Kidney (tissue), 14 donors: ENCODE results near the gene FGF5. TPM values are rescaled to one million over a fixed set of nuclear protein-coding genes. Genes with fewer than 3 reads are reported as not detected.

Experiments
- DNase-seq, 5 donors: peaks; one replicate each; pipeline ENCODE4 v3.0.0-alpha.2; 2013 to 2020
- FAIRE-seq: peaks from 2 replicates; lab custom pipeline; 2012; peaks lifted over from hg19 to GRCh38; lab: Jason Lieb, UNC
- H3K27ac ChIP-seq, 2 donors: one replicate each; pipeline ENCODE4 v1.7.0; 2013; ENCODE audit warnings: low read depth in 2 of 2, low read length in 2 of 2, inconsistent platforms in 1 of 2
- H3K27me3 ChIP-seq: one replicate; pipeline ENCODE4 v1.7.1; 2013; ENCODE audit warnings: low read length, inconsistent platforms; ENCODE audit not compliant: control insufficient read depth, insufficient read depth
- H3K36me3 ChIP-seq, 3 donors: one replicate each; pipeline versions ENCODE4 v1.7.0 to v1.7.1; 2013; ENCODE audit warnings: low read length in 3 of 3, control low read depth in 1 of 3, inconsistent platforms in 1 of 3; ENCODE audit not compliant: insufficient read depth in 3 of 3, control insufficient read depth in 2 of 3
- H3K4me1 ChIP-seq, 3 donors: one replicate each; pipeline versions ENCODE4 v1.7.0 to v1.7.1; 2013; ENCODE audit warnings: low read length in 3 of 3, inconsistent platforms in 1 of 3, low read depth in 1 of 3; ENCODE audit not compliant: control insufficient read depth in 2 of 3, insufficient read depth in 2 of 3
- H3K4me3 ChIP-seq, 3 donors: one replicate each; pipeline versions ENCODE4 v1.7.0 to v1.8.1; 2013; ENCODE audit warnings: low read length in 3 of 3, control low read depth in 1 of 3, inconsistent platforms in 1 of 3
- H3K9ac ChIP-seq, 3 donors: one replicate each; pipeline versions ENCODE4 v1.7.0 to v1.7.1; 2013; ENCODE audit warnings: low read length in 3 of 3, control low read depth in 1 of 3, inconsistent platforms in 1 of 3
- H3K9me3 ChIP-seq, 3 donors: one replicate each; pipeline versions ENCODE4 v1.7.0 to v1.7.1; 2013; ENCODE audit warnings: low read length in 3 of 3, control low read depth in 1 of 3, inconsistent platforms in 1 of 3; ENCODE audit not compliant: control insufficient read depth in 2 of 3, insufficient read depth in 1 of 3
- intact Hi-C: fragments of 100-400 bp; cut with DNase I; formaldehyde crosslinking; loops from one replicate; pipeline ENCODE4 v1.11.1; 2022
- polyA plus RNA-seq: library from polyadenylated mRNA; stranded (reverse); fragments of 350-450 nt; fragmentation: Illumina TruSeq; extraction: RNeasy Lipid Tissue Mini Kit (QIAGEN cat#74804); gene quantifications from one replicate; pipeline ENCODE4 v1.2.3, GENCODE V29; 2014; ENCODE audit warnings: low read depth, low replicate concordance; ENCODE audit not compliant: insufficient read depth
- total RNA-seq: library from RNA; stranded (reverse); fragmentation: NEBNext Ultra II Directional; extraction: Animal tissue kit (Norgen Biotek cat#: 25700); gene quantifications from one replicate; pipeline ENCODE4 v1.2.1, GENCODE V29; 2021
- TF ChIP-seq, protein P1 (sequence below): IDR thresholded peaks from 3 replicates; pipeline ENCODE4 v1.5.1; 2012; ENCODE audit warnings: mild to moderate bottlenecking, moderate library complexity, borderline replicate concordance; ENCODE audit not compliant: insufficient read depth; ENCODE audit errors: extremely low read depth
- donor health status: control.
- donor health status: control.
- donor health status: control.
- donor health status: control.
- donor health status: control.
- donor health status: DM: yes; HTN: yes; CAD: no.
- donor health status: Normal renal cell carcinoma (clear cell type).

The FGF5 gene
- total and polyA plus RNA-seq, 2 donors from 2014 or later, result 0.09 to 0.13 TPM

DNA sequence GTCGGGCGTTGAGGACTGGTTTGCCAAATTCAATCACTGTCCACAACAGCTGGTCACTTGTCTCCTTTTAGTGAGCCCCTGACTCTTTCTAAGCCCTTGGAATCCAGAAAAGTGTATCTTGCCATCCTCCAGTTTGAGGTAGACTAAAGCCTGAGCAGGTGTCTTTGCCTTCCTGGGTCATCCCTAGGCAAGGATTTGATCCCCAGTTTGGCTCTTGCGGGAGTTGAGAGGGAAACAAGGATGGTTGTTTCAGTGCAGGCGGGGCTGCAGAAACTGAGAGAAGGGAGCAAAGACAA, 2.2 kb upstream of the FGF5 start:
- H3K27me3 ChIP-seq, result peaks cover 50% of the 10 kb centered on the region
- H3K36me3 ChIP-seq, result no peaks in the 10 kb centered on the region
- H3K4me1 ChIP-seq, result peaks cover 0 to 9% (median 0%) of the 10 kb centered on the region in 3 donors
- FAIRE-seq (no peak), DNase-seq (no peak)
- intact Hi-C loops, result no loop called here
- no peak overlapping the region for H3K4me3 ChIP-seq
- no peak overlapping the region for H3K9ac ChIP-seq
- TF ChIP-seq, protein P1, sequence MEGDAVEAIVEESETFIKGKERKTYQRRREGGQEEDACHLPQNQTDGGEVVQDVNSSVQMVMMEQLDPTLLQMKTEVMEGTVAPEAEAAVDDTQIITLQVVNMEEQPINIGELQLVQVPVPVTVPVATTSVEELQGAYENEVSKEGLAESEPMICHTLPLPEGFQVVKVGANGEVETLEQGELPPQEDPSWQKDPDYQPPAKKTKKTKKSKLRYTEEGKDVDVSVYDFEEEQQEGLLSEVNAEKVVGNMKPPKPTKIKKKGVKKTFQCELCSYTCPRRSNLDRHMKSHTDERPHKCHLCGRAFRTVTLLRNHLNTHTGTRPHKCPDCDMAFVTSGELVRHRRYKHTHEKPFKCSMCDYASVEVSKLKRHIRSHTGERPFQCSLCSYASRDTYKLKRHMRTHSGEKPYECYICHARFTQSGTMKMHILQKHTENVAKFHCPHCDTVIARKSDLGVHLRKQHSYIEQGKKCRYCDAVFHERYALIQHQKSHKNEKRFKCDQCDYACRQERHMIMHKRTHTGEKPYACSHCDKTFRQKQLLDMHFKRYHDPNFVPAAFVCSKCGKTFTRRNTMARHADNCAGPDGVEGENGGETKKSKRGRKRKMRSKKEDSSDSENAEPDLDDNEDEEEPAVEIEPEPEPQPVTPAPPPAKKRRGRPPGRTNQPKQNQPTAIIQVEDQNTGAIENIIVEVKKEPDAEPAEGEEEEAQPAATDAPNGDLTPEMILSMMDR, result no peak
- H3K27ac ChIP-seq, result no peak overlapping the region
- H3K9me3 ChIP-seq, result no peaks in the 10 kb centered on the region

GRCh38 chr4:80264825-80265224, 1.6 kb upstream of the FGF5 start:
- Histone ChIP-seq H3K27ac (no peak overlapping the region), H3K27me3 (peaks cover 52% of the 10 kb centered on the region), H3K4me3 (no peak overlapping the region), H3K9ac (no peak overlapping the region), H3K4me1 (peaks cover 0 to 9% (median 0%) of the 10 kb centered on the region in 3 donors), H3K36me3 (no peaks in the 10 kb centered on the region), H3K9me3 (no peaks in the 10 kb centered on the region)
- DNase-seq (peak in 1 of 5 donors; percentile 5), FAIRE-seq (no peak)
- intact Hi-C loops, result no loop called here
- TF ChIP-seq, protein P1, result no peak

DNA sequence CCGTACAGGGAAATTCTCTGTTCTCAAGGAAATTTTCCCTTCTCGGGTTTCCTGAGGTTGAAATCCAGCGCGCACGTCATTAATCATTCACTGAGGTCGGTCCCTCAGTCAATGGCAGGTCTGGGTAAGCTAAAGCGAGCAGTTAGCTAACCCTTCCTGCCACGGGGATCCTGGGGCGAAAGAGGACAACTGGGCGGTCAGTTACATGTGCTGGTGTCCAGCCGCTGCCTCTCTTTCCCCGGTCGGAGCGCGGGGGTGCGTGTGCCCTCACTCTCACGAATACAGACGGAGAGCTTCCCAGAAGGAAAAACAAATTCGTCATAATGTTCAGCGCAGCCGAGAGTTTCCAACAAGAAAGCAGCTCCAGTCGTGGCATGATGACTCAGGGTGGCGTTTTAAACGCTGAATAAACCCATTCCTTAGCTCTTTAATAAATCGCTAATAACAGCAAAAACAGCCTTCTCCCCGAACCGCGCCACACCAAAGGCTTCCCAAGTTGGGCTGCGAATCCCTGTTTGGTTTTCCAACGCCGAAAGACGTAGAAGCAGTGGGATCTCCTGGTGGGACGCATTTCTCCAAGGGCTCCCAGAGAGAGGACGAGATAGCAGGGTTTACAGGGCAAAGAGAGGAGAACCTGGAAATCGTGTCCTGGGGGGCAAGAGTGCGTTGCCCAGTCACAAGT, 752 bp upstream of the FGF5 start:
- TF ChIP-seq, protein P1, result no peak
- Histone ChIP-seq H3K9me3 (no peaks in the 10 kb centered on the region), H3K4me3 (peak overlapping the region; percentile 50 to 65 (median 51)), H3K4me1 (peaks cover 0 to 9% (median 0%) of the 10 kb centered on the region in 3 donors), H3K27ac (no peak overlapping the region), H3K27me3 (peaks cover 54% of the 10 kb centered on the region), H3K9ac (peak overlapping the region in 1 of 3 donors; percentile 32), H3K36me3 (no peaks in the 10 kb centered on the region)
- FAIRE-seq (no peak), DNase-seq (peak in 4 of 5 donors; percentile 65 to 85 (median 72))
- intact Hi-C loops, result no loop called here
